GM18505 (cell line): ENCODE measurements around the gene SIAH2.

Experiments
- ATAC-seq: cut with Tn5 transposase; IDR thresholded peaks from one replicate; pipeline ENCODE4 v1.9.1; 2021; ENCODE audit not compliant: unreplicated experiment
- POLR2A ChIP-seq: IDR thresholded peaks from 4 replicates; pipeline ENCODE4 v1.6.1; 2011; ENCODE audit warnings: borderline replicate concordance; ENCODE audit not compliant: insufficient read depth, insufficient read length; ENCODE audit errors: extremely low read depth

The SIAH2 gene

GRCh38 chr3:150764566-150764965 lies 1.6 kb upstream of the SIAH2 start:
- no peak for TF ChIP-seq POLR2A
- ATAC-seq = no peak

GRCh38 chr3:150763841-150764483 lies 993 bp upstream of the SIAH2 start:
- ATAC-seq = peak; percentile 11
- TF ChIP-seq POLR2A = no peak

DNA sequence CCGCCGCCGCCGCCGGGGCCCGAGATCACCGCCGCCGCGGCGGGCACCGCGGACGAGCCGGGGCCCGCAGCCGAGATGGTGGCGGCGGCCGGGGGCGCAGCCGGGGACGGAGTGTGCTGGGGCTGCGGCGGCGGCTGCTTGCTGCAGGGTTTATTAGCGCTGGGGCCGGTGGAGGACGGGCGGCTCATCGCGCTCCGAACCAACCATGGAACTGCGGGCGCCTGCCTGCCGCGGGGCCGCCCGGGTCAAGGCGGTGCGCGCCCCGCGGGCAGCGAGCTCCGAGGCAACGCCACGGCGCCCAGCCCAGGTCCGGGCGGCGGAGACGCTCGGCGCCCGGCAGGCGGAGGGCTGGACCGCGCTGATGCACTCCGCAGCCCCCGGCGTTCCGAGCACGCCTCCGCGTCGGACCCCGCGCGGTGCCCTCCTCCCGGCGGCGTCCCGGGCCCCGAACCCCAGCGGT lies 277 bp downstream of the SIAH2 start:
- TF ChIP-seq POLR2A = no peak
- ATAC-seq = peak; percentile 5

DNA sequence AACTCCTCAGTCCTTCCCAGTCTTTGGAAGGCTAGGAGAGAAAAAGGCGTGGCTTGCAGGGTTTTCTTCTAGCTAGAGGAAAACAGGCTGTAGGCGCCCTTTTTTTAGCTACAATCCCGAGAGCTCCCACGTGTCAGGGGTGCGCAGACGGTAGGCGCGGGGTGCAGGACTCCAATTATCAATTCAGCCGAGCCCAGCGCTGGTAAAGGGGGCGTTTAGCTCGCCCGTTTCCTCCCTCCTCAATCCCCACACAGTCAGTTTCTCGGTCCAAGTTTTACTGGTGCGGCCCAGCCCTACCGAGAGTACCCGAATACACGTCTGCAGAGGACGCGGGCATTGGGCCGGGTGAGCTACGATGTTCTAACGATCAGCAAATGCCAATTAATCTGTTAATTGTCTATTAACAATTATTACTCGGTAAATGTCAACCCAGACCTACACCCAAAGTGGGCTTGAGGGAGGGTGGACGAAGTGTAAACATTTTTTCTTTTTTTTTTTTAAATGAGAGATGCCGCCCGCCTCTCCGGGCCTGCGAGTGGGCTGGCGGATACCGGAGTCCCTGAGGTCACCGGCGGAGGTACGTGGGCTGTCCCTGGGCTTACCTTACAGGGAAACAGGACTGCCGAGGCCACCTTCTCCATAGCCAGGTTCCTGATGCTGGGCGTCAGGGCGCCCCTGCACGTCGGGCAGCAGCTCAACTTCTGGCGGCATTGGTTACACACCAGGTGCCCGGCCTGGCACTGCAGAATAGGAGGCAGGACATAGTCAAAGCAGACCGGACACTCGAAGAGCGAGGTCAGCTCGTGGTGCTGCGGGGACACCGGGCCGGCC lies 923 bp downstream of the SIAH2 start:
- TF ChIP-seq POLR2A = no peak
- no peak for ATAC-seq

DNA sequence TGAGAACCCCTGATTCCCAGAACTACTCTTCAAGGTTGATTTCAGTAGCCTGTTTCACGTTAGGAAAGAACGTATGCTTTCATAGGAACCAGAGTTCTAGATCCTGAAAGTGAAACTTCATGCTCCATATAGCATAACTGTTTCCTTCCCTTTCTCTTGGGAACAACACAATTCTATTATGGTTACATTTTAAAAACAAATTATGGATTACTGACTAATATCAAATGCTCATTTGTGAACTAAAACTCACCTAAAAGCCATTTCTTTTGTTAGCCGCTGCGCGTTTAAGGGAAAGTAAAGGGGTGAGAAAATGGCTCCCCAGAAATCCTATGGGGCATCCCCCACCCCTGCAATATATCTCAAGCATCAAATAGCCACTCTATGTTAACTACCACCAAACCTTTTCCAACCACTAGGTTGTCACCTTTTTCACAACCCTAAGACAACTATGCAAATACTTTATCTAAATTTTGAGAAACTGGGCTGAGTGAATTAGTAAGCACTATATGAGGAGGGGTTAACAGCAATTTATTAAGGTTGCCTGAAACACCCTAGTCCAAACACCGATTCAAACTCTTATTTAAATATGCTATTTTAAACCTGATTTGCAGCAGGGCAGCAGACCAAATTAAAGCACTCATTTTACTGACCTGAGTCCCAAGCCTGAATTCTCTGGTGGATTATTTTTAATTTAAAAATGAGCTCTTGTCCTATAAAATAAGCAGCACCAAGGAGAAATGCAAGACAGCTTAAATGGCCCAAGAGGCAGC lies 2.4 kb downstream of the SIAH2 start:
- no peak for ATAC-seq
- TF ChIP-seq POLR2A = no peak

- TF ChIP-seq POLR2A = no peak
- ATAC-seq = no peak
These were observed 3.0 kb downstream of the SIAH2 start for GRCh38 chr3:150759947-150760346.

- no peak for TF ChIP-seq POLR2A
- no peak for ATAC-seq
These were observed 3.6 kb downstream of the SIAH2 start for GRCh38 chr3:150759319-150759718.

GRCh38 chr3:150757768-150758167 lies 5.2 kb downstream of the SIAH2 start:
- ATAC-seq = no peak

GRCh38 chr3:150757364-150757763 lies 5.6 kb downstream of the SIAH2 start:
- no peak for TF ChIP-seq POLR2A
- ATAC-seq = no peak

More at GRCh38 chr3:150757768-150758167, 5.2 kb downstream of the SIAH2 start:
- TF ChIP-seq POLR2A = no peak

DNA sequence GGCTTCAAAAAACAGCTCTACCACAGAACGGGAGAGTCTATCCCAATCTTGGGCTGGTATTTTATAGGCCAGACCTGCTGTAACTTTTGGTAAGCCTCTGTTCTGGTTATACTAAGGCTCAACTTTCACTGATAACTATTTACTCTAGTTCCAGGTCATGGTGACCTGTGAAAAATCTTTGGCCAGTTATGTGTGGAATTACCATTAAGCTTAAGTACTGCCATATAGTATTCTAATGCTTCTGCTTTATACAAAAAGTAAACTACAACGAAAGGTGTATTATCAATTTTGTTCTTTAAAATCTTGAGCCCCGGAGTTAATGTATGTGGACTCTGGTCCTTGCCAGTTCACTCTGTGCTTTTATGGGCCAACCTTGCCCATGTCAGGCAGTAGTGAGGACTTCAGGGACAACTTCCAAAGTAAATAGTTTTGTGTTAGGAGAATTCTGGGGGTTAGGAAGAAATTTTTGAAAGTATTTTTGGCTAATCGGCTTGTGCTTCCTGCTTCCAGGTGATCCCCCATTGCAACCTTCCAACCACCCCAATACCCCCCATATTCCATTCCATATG lies 6.4 kb downstream of the SIAH2 start:
- ATAC-seq = no peak
- no peak for TF ChIP-seq POLR2A

DNA sequence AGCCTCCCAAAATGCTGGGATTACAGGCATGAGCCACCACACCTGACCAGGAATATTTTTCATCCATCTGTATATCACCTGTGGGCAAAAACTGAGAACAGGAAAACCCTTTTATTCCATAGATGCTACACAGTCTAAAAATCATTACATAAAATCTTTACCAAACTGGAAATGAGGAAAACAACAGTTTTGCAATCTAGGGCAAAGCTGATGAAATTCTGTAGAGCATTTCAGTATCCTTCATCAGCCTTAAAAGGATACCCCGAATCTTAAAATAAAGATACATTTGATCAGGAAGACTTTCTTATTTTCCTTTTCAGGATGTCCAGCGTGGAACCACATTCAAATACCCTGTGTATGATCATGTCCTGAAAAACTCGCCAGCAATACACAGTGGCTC lies 7.1 kb downstream of the SIAH2 start:
- no peak for ATAC-seq
- no peak for TF ChIP-seq POLR2A

GRCh38 chr3:150754896-150755295 lies 8.1 kb downstream of the SIAH2 start:
- no peak for TF ChIP-seq POLR2A
- no peak for ATAC-seq

- TF ChIP-seq POLR2A = no peak
- no peak for ATAC-seq
These were observed 11.1 kb downstream of the SIAH2 start for GRCh38 chr3:150751781-150752263.

DNA sequence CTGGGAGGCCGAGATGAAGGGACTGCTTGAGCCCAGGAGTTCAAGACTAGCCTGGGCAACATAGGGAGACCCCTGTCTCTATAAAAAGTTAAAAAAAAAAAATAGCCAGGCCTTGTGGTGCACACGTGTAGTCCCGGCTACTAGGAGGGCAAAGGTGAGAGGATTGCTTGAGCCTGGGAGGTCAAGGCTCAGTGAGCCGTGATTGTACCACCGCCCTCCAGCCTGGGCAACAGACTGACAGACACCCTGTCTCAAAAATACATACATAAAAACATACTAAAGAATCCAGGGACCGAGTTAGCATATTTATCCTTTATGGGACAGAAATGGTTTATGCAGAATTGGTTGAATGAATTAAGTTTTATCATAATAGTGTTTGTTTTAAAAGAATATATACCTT lies 13.7 kb downstream of the SIAH2 start:
- TF ChIP-seq POLR2A = no peak
- no peak for ATAC-seq

- no peak for ATAC-seq
These were observed 14.3 kb downstream of the SIAH2 start for GRCh38 chr3:150748684-150749047.

More at GRCh38 chr3:150748684-150749047, 14.3 kb downstream of the SIAH2 start:
- no peak for TF ChIP-seq POLR2A
